ENCODE results near the gene TCF4.

Gene TCF4

DNA sequence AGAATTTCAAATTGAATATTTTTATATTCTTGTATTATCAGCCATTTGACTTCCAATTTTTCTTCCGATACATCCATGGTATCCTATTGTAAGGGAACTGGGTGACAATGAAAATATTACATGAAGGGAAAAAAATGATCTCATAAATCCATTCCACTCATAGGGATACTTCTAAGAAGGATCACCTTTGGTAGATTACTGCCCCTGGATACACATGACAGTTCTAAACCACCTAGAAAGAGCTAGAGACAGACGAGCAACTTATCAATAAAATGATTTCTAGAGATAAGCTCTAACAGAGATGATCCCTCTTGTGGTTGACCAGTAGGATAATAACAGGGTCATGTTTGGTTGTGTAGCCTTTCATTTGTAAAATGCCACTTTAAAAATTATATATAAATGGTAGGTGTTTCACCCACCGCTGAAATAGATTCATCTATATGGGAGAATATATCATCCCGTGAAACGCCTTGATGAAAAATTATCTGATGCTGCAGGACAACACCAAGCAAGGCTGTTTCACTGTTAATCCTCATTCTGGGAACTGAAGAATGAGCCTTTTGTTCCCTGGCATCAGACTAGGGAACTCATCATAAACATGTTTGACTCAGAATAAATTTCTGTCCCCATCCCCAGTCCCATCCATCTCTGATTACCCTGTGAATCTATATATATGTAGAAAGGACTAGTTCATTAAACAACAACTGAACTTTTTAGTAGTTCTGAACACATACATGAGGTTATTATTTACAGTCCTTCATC, 180.0 kb downstream of the TCF4 start:
- DNase-seq (ENCODE audit: low read depth, low spot score): no peak

DNA sequence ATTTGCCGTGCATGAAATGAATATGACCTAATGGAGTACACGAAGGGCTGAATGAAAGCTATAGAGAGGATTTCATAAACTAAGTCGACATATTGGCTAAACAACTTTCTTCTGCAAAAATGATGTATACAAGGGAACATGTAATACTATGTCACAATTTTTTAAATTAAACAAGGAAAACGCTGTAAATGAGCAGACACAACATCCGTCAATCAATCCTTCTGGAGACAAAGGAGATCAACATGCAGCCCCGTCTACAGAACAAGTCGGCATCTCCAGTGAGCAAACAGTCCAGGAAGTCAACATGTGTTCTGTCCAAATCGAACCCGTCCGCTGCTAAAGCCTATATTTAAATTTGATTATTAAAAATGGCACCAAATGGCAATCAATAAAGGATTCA, 180.8 kb downstream of the TCF4 start:
- peak; percentile 26 for DNase-seq (ENCODE audit: low read depth, low spot score)

- peak; percentile 49 for DNase-seq (ENCODE audit: low read depth, low spot score)
Observed at GRCh38 chr18:55406451-55406991, 181.5 kb downstream of the TCF4 start.

DNA sequence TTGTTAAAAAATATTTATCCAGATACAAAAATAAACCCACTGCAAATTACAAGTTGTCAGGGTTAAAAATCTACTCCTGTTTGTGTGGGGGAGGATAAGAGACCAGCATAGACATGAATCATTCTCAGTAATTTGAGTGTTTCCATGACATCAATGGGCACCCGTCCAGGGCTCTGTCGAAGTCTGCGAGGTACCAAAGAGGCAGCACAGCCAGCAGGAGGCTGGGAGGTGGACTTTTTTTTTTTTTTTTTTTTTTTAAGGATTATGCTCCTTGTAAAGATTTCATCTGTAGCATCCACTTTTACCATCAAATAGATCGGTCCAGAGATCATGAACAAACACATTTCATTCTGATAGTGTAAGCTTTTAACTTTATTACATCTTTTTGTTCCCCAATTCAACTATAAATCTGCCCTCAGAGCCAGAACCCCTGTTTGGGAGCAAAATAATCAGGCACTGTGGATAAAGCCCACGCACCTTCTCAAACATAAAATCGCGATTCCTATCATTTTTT, 182.0 kb downstream of the TCF4 start:
- DNase-seq (ENCODE audit: low read depth, low spot score): peak; percentile 98

DNA sequence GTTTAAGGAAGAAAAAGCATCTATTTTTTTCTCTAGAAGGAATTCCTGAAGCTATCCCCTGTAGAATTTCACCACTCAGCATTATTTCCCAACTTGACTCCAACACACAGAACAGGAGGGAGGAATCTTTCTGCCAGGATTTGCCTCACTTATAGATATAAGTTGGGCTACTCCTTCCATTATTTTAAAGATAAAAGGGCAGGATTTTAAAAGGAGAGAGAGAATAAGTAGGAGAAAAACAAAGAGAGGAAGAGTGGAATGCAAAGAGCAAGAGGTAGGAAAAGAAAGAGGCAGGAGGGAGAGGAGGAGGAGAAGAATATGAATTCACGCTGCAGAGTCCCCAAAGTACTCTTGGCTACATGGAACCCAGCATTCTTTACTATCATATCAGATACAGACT, 182.5 kb downstream of the TCF4 start:
- no peak for DNase-seq (ENCODE audit: low read depth, low spot score)

DNA sequence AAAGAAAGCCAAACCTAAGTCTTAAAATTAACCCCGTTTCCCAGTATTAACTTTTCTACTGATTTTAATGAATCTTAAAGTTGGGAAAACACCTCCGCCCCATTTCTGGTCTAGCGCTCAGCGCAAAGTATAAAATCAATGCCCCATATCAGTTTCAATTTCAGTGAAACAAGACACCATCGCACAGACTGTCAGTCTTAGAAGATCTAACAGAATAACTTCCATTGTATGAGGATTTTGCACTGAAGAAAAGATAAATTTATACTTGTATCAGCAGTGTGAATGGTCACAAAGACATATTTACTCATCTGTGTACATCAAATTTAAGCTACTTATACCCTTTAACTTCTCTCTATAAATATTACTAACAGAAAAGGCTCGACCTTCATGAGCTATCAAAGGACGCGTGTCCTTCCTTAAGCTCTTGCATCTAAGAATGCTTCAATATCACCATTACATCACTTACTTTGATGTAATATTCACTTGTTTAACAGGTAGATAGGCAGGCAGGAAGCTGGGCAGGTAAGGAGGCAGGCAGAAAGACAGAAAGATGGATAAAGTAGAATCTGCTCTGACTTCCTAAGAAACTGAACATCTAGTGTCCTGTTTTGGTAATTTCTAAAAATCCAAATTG, 183.0 kb downstream of the TCF4 start:
- DNase-seq (ENCODE audit: low read depth, low spot score): no peak

DNA sequence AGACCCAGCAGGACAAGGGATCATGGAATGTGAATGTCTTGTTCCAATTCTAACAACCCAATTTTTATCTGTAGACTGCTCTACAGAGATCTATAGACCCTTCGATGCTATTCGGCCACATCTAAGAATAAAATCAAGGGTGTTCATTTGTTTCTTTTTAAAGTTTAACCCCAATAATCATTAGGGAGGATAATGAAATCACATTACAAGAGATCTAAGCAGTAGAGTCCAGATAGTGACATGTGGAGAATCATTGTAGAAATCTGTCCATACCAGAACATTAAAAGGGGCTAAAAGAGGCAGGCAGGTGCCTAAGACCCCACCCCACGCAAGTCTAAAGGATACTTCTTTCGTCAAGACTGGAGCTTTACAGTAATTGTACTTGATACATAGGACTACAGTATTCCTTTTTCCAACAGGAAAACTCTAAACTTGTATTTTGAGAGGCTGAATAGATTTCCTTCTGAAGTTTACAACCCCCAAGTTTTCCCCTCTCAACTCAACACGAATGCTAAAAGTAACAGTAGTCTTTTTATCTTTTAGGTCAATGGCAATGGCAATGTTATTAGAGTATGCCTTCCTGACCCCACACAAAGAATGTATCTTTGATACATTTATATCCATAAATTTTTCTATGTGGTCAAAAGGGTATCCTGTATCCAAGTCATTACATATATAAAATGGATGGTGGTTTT, 183.7 kb downstream of the TCF4 start:
- no peak for DNase-seq (ENCODE audit: low read depth, low spot score)

DNA sequence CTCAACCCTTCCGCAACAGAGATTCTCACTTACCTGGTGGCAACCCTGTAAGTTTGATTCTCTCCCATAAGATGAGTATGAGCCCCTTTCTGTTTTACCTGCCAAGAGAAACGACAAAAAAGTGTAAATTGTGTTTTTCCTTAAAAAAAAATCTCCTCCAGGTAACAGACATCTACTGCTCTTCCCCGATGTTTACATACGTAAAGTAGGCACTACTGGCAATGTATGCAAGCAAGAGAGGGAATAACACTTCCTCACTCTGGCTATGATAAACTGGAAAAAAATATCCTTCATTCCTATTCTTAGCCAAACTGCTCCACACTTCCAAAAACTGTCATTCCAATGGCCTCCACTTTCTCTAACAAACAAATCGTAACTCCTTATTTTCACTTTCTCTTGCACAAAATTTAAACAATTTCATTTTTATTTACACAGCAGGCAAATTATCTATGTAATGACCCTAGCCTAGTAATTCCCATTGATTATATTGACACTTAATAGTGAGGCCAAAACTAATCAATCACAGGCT, 184.5 kb downstream of the TCF4 start:
- peak; percentile 20 for DNase-seq (ENCODE audit: low read depth, low spot score)

- peak; percentile 63 for DNase-seq (ENCODE audit: low read depth, low spot score)
Observed at GRCh38 chr18:55402731-55403405, 185.1 kb downstream of the TCF4 start.

DNA sequence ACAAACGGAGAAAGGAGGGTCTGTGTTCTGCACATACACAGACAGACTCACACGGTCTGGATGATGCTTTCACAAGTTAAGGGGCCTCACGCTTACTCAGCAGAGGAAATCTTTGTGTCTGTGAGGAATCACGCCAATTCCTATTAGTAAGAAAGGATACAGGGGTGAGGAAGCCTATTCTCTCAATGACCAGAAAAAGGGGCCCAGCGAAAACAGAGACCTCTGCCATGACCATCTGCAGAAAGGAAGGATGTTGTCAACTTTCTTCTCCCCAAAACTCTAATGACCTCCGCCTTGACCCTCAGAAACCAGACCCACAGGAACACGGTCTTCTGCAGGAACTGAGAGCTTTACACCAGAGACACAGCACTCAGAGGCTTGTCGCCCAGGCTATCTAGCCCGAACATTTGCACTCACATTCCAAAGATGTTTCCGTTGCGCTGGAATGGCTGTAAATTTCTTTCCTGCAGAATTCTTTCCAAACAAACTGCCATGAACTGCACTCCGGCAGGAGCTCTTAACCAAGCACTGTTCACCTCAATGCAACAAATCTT, 186.3 kb downstream of the TCF4 start:
- DNase-seq (ENCODE audit: low read depth, low spot score): peak; percentile 90

DNA sequence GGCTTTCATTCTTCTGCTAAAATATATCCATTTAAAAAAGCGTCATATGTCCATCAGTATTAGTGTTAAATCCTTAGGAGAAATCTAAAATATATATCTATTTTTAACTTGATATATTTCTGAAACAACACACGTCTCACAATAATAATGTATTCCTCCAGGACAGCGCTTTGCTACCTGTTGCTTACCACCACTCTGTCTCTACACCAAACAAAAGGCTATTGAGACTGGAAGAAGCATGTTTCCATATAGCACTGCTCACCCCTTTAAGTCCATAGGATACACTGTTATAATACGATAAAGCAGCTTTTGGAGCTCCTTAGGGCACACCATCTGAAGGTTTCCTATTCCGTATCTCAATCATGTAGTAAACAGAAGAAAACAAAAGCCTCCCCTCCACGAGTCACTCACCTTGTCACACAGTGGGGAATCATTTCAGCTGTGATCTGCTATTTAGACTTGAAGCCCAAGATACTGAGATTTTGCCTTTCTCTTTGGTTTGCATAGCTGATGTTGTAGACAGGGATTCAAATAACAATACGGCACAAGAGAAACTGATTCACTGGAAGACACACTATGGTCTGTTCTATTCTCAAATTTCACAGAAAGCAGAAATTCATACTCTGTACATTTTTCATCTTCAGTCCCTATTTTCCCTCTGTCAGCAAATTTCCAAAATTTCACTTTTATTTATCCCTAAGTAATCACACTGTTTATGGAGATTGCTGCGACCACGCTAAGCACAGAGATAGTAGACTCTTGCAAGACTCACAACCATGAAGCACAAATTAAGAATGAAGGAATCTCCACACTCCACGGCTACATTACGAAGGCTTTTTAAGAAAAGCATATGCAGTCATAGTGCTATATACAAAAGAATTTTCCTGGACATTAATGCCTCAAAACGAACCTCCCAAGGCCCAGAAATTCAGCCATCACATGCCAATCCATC, 187.1 kb downstream of the TCF4 start:
- DNase-seq (ENCODE audit: low read depth, low spot score): peak; percentile 45

GRCh38 chr18:55400081-55400480, 187.9 kb downstream of the TCF4 start:
- DNase-seq (ENCODE audit: low read depth, low spot score): no peak

GRCh38 chr18:55398858-55399257, 189.1 kb downstream of the TCF4 start:
- DNase-seq (ENCODE audit: low read depth, low spot score): no peak

- peak; percentile 21 for DNase-seq (ENCODE audit: low read depth, low spot score)
Observed at GRCh38 chr18:55396979-55397378, 191.0 kb downstream of the TCF4 start.

GRCh38 chr18:55396267-55396905, 191.6 kb downstream of the TCF4 start:
- no peak for DNase-seq (ENCODE audit: low read depth, low spot score)

GRCh38 chr18:55395799-55396198, 192.2 kb downstream of the TCF4 start:
- no peak for DNase-seq (ENCODE audit: low read depth, low spot score)

DNA sequence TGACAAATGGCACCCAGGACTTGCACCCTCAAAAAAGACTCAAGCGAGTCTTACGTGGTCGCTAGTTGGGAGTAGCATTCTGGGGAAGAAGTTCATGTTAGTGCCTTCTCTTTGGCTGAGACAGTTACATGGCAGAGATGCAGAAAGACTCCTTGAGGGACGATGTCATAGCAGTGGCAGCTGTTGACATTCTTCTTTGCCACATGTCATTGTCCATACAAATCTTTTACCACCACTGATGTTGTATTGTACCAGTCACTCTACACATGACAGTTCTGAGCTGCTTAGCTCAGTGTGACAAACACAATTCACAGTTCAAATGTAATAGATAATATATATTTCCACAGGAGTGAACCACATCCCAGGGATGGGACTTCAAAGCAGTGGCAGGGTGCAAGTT, 197.1 kb downstream of the TCF4 start:
- no peak for DNase-seq (ENCODE audit: low read depth, low spot score)

DNA sequence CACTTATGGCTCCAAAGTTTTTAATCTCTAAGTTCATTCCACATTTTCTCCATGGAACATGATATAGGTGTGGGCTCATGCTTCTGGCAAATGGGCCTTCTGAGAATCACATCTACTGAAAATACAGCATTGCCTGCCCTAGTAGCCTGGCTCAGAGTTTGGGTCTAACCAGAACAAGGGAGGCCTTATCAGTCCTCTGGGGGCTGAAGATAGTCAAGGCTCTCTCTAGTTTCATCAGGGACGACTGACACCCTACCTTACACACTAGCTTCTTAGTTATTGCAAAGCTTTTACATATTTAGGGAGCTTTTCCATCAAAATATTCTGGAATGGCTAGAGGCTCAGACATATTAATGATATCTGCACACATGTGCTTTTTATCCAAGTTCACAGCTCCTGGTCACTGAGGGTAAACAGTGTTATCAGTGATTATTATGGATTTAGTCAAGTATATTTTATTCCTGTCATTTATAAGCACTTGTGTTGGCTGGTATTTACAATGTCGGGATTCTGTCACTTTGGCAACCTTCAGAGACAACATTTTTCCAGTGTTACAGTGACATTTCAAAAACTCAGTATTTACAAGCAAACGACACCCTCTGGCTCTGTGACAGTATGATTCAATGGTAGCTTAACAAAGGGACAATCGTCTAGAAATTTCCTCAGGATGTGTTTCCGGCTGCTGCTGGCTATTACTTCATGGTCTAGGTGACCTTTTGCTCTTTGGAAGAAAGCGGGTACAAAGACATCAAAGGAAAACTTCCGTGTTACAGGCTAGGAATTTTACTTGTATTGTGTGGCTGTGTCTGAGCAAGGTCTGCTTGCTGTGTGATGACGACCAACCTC, 200.6 kb downstream of the TCF4 start:
- peak; percentile 60 for DNase-seq (ENCODE audit: low read depth, low spot score)

DNA sequence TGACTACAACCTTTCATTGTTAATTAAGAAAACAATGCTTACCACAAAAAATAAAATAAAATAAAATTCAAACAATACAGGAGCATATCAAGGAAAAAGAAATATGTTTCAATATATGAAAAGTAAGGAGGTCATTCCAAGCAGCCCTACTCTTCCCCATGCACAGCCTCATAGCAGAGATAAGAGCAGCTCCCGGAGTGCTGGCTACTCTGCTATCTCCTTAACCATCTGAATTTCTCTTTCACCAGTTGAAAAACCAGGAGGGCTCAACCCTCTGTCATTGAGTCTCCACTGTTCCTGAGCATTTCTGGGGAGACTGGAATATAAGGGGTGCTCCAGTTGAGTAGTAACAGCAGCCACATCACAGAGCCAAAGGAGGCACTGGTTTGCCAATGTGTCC, 201.4 kb downstream of the TCF4 start:
- DNase-seq (ENCODE audit: low read depth, low spot score): no peak

Data from astrocyte of the hippocampus (primary cell).